GM12874 (cell line): ENCODE data around the gene SLC49A4.

Experiments
- TF ChIP-seq, protein P1 (sequence below): IDR thresholded peaks from 2 replicates; pipeline ENCODE4 v1.5.1; 2011; ENCODE audit warnings: low read depth, mild to moderate bottlenecking, control low read depth, low read length, moderate library complexity; ENCODE audit not compliant: insufficient read depth

The SLC49A4 gene

DNA sequence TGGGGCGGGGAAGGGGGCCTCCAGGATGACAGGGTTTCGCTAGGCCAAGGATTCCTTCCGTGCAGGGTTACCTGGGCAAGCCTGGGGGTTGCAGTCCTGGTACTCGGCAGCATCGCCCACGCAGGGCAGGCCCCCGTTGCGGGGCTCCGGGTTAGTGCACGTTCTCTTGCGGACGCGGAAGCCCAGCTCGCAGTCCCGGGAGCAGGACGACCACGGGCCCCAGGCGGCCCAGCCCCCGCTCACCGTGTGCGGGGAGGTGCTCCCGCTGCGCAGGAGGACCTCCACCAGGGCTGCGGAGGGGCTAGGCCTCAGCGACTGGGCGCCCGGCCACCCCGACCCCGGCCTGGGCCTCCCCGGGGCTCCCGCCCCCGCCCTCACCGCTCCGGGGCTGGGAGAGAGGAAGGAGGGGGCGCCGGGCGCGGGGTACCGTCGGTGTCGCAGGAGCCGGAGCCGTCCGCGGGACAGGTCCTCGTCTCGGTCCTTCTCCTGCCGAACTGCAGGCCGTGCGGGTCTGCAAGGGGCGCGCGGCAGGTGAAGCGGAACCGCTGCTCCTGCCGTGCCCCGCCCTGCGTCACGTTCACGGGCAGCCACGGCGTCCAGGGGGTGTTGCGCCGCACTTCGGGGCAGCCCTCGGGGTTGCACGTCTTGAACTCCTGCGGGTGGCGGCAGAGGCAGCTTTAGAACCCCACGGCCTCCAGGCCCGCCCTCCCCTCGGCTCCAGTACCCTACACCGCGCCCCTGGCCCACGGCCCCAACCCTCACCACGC is 118.1 kb downstream of the SLC49A4 start:
- TF ChIP-seq, protein P1, sequence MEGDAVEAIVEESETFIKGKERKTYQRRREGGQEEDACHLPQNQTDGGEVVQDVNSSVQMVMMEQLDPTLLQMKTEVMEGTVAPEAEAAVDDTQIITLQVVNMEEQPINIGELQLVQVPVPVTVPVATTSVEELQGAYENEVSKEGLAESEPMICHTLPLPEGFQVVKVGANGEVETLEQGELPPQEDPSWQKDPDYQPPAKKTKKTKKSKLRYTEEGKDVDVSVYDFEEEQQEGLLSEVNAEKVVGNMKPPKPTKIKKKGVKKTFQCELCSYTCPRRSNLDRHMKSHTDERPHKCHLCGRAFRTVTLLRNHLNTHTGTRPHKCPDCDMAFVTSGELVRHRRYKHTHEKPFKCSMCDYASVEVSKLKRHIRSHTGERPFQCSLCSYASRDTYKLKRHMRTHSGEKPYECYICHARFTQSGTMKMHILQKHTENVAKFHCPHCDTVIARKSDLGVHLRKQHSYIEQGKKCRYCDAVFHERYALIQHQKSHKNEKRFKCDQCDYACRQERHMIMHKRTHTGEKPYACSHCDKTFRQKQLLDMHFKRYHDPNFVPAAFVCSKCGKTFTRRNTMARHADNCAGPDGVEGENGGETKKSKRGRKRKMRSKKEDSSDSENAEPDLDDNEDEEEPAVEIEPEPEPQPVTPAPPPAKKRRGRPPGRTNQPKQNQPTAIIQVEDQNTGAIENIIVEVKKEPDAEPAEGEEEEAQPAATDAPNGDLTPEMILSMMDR: no peak

DNA sequence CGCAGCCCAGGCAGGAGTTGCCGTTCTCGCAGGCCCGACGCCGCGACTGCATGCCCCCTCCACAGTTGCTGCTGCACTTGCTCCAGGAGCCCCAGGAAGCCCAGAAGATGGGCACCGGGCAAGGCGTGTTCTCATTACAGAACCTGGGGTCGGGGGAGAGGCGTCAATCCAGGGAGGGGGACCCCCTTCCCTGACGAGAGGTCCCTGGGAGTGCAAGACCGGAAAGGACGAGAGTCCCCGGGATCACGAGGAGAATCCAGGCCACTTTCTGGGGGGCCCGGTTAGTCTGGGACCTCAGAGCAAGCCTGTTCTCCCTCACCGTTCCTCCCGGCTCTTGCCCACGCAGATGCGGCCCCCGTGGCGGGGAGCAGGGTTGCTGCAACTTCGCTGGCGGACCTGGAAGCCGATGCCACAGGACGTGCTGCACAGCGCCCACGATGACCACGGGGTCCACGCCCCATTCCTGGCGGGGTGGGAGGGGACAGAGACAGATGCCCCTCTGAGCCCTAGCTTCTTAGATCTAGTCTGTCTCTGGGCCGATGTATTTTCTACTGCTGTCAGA is 118.8 kb downstream of the SLC49A4 start:
- TF ChIP-seq, protein P1: no peak

DNA sequence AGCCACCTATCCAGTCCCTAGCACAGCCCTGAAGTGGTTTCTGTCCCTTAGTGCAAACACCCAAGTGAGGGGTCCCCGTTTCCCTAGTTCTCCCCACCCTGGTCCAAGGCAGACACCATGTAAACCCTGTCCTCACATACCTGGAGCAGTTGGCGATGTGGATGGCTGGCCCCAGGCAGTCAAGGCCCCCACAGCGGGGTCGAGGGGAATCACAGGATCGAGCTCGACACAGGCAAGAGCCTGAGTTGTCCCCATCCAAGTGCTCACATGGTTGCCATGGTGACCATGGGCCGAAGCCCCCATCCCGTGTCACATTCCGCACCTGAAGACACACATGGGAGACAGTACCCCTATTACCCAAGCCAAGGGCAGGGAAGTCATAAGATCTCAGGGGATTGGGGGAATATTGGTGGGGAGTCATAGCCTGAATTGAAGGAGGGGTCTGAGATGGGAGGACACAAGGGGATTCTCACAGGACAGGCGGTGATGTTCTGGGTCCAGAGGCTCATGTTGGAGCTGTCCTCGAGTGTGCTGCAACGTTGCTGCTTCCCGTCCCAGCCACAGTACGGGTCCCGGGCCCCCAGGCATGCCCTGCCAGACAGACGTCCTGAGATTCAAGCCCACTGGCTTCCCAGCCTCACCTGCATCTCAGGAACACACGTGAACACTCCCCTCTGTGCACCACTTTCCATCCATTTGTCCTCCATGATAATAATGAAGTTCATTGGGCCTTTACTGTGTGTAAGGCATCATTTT is 120.6 kb downstream of the SLC49A4 start:
- TF ChIP-seq, protein P1: no peak

DNA sequence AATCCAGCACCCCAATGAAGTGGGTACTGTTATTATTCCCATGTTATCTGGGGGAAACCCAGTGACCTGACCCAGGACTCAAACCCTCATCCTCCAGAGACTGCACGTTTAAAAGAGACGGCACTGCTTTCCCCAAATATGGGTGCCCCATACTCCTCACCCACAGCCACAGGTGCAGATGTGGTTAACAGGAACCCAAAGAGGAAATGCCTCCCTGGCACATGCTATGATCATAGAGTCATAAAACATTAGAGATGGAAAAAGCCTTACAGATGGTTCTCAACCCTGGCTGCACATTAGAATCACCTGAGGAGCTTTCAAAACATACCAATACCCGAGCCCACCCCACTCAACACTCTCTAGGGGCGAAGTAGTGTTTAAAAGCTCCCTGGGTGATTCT is 121.2 kb downstream of the SLC49A4 start:
- TF ChIP-seq, protein P1: no peak

DNA sequence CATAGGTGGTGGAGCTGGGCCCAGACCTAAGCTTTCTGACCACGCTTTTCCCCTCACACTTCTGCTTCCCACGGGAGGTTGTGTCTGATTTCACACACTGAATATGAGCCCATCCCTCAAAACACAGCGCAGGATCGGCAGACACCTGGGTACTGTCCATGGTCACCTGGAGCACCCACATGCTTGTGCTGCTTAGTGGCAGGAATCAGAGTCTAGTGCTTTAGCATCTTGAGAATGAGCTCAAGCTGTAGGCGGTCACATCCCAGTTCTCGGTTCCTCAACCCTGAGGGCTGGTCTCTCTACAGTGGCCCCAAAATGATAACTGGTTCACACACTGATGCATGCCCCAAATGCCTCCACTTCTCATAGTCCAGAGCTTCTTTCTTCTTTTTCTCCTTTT is 121.7 kb downstream of the SLC49A4 start:
- TF ChIP-seq, protein P1: no peak

DNA sequence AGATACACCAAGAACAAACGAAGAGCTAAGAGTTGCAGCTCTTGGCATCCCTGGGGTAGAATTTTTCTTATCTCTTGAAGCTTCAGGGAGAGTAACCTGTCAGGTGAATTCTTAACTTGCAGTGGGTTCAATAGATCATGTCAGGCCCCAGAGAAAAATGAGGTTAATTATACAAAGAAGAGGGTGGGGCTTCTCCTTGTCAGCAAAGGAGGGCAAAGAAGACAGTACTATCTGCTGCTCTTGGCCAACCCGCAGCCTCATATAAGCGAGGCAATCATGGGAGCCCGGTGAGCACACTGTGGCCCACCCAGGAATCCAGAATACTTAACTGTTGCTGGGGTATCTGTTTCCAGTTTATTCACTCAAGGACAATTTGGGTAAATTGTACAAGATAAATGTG is 122.5 kb downstream of the SLC49A4 start:
- TF ChIP-seq, protein P1: no peak

DNA sequence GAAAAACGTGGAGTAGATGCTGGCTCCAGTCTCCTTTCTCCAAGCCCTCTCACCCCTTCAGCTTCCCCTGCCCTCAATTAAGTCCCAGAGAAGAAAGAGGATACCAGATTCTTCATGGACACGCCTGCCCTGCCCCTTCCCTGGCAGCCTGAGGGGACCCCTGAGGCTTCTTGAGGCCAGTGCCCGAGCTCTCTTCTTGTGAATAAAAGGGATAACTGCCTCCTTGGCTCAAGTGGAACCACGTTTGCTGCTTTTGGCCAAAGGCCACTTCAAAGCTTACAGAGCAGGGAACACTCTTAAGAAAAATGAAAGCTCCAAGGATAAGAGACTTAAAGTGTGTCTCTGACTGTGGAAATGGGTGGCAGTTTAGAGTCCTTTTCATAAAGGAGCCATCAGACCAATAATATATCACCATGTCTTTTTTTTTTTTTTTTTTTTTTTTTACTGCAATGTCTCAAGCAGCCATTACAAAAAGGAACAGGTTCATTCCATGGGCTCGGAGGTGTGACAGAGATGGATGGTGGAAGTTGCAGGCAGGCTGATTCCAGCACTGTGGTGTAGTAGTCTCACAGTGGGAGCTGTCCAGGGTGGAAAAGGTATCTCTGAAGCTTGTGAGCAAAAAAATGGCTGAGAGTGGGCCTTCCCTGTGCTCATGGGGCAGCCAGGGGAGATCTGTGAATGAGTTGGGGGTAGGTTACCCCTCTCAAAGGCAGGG is 123.9 kb downstream of the SLC49A4 start:
- TF ChIP-seq, protein P1: no peak
